ENCODE measurements around the gene GUCY1A2.

- TF ChIP-seq, protein P1, sequence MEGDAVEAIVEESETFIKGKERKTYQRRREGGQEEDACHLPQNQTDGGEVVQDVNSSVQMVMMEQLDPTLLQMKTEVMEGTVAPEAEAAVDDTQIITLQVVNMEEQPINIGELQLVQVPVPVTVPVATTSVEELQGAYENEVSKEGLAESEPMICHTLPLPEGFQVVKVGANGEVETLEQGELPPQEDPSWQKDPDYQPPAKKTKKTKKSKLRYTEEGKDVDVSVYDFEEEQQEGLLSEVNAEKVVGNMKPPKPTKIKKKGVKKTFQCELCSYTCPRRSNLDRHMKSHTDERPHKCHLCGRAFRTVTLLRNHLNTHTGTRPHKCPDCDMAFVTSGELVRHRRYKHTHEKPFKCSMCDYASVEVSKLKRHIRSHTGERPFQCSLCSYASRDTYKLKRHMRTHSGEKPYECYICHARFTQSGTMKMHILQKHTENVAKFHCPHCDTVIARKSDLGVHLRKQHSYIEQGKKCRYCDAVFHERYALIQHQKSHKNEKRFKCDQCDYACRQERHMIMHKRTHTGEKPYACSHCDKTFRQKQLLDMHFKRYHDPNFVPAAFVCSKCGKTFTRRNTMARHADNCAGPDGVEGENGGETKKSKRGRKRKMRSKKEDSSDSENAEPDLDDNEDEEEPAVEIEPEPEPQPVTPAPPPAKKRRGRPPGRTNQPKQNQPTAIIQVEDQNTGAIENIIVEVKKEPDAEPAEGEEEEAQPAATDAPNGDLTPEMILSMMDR (conservative IDR thresholded peaks at IDR 0.05; ENCODE audit: low read depth, low read length): no peak
- TF ChIP-seq EZH2 (IDR thresholded peaks at IDR 0.05; ENCODE audit: low read length, unreplicated experiment): no peak
Measured at GRCh38 chr11:106818443-106818842, 199.8 kb downstream of the GUCY1A2 start.
